Left forelimb (tissue), 1 donor: Measurements from ENCODE around the gene SOD2.
A peak's percentile ranks its signal among the peaks of the same experiment; 100 is the strongest.
"Not testable (repeated sequence)": the region's sequence is repeated elsewhere in the genome, so short reads cannot be mapped to it uniquely, and the experiment has no call there.

Experiments
- DNase-seq: peaks from one replicate; pipeline ENCODE4 v3.0.0-alpha.2; 2018; ENCODE audit warnings: low spot score

SOD2 gene

DNA sequence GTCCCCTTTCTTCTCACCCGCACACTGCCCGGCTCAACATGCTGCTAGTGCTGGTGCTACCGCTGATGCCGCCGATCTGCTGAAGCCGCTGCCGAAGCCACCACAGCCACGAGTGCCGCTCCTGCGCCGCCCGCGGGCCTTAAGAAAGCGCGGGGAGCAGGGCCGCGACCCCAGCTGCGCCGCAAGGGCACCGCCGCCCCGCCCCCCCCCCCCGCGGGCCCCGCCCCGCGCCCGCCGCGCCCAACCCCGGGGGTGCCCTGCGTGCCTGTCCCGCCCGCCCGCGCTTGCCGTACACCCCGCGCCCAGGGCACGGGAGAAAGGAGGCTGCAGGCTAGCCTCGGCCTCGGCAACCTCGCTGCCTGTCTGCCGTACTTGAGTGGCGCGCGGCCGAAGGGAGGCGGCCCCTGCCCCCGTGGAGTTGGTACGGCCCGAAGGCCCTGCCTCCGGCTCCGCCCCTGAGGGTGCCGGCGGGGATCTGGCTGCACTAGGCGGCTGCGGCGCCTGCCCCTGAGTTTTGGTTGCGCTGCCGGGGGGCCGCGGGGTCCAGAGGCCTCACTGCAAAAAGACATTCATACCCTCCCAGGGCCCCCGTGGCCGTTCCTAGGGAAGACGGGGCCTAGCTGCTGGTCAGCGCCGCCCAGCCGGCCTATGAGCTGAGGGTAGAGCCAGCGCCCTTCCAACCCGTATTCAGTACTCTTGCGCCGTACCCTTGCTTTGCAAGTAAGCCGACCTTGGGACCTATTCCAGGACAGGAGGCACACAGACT is at the start of gene SOD2:
SOD2 (minus strand) TSS at position 114 of the 766 bp plus-strand sequence; CDS start at position 40, 74 bp downstream.
- DNase-seq, result peak; percentile 92

- no peak for DNase-seq
Measured at GRCh38 chr6:159742165-159742564, 49.1 kb upstream of the SOD2 start.

- DNase-seq, result no peak
Measured at GRCh38 chr6:159739341-159739740, 46.3 kb upstream of the SOD2 start.

DNA sequence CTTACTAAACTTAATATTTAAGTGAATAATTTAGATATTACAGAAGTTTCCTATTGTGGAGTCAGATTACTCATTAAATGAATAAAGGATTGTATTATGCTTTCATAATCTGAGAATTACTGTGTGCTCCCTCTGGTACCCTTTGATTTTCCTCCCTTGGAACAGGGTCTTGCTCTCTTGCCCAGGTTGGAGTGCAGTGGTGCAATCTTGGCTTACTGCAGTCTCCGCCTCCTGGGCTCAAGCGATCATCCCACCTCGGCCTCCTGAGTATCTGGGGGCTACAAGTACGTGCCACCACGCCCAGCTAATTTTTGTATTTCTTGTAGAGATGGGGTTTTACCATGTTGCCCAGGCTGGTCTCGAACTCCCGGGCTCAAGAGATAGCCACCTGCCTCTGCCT is 43.9 kb upstream of the SOD2 start:
- no peak for DNase-seq

- not testable (repeated sequence) for DNase-seq
Measured at GRCh38 chr6:159733395-159733794, 40.4 kb upstream of the SOD2 start.

DNA sequence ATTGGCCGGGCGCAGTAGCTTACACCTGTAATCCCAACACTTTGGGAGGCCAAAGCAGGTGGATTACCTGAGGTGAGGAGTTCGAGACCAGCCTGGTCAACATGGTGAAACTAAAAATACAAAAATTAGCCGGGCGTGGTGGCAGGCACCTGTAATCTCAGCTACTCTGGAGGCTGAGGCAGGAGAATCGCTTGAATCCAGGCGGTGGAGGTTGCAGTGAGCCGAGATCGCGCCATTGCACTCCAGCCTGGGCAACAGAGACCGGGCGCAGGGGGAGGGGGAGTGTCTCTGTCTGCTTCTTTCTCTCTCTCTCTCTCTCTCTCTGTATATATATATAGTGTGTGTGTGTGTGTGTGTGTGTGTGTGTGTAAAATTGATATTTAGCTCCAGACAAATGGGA is 39.5 kb upstream of the SOD2 start:
- DNase-seq, result not testable (repeated sequence)

DNA sequence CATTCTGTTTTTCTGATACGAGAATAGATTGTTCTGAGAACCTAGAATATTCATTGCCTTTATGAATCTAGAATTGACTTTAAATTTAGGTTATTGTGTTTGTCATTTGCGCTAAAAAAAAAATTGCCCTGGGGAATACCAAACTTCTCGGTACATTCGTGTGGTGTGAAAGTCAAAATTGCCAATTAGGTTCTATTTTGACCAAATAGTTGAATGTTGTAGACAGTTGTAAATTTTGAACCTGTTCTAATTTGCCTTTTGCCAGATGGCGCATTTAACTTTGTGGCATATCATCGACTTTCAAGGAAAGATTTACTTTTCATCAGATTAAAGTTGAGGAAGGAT is 37.3 kb upstream of the SOD2 start:
- no peak for DNase-seq

- no peak for DNase-seq
Measured at GRCh38 chr6:159729598-159730331, 36.7 kb upstream of the SOD2 start.

GRCh38 chr6:159728531-159728964 is 35.5 kb upstream of the SOD2 start:
- no peak for DNase-seq

- no peak for DNase-seq
Measured at GRCh38 chr6:159727717-159728445, 34.8 kb upstream of the SOD2 start.

- DNase-seq, result peak; percentile 98
Measured at GRCh38 chr6:159726918-159727716, 34.1 kb upstream of the SOD2 start, which contains the start of gene WTAP. WTAP (plus strand) TSS chr6:159727506; CDS start chr6:159736266, 8,760 bp downstream.

GRCh38 chr6:159726255-159726917 is 33.3 kb upstream of the SOD2 start:
- no peak for DNase-seq

- not testable (repeated sequence) for DNase-seq
Measured at GRCh38 chr6:159725208-159725607, 32.2 kb upstream of the SOD2 start.

DNA sequence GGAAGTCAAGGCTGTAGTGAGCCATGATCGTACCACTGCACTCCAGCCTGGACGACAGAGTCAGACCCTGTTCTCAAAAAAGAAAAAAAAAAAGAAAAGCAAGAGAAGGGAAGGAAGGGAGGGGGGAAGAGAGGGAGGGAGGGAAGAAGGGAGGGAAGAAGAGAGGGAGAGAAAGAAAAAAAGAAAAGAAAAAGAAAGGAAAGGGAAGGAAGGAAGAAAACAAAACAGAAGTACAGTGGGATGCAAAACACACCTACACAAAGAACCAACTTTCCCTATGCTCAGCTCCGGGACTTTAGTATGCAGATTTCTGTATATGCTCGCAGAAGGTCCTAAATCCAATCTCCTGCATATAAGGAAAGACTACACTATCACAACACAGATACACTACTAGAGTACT is 31.7 kb upstream of the SOD2 start:
- DNase-seq, result no peak

- no peak for DNase-seq
Measured at GRCh38 chr6:159723259-159723658, 30.2 kb upstream of the SOD2 start.

DNA sequence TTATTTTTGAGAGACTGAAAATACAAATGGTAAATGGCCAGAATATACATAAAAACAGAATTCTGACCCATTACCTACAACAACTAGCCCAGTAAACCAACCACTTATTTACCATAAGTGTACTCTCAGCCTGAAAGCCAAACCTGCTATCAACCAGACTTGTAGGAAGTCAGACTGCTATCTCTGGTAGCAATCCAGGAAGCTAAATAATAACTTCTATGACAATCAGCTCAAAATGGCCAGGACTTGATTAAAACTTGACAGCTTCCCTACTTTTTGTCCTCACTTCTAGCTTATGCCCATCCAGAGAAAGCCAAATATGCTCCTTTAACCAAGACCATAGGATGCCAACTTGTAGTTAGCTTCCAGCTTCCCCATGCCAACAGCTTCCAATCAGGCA is 29.6 kb upstream of the SOD2 start:
- no peak for DNase-seq

DNA sequence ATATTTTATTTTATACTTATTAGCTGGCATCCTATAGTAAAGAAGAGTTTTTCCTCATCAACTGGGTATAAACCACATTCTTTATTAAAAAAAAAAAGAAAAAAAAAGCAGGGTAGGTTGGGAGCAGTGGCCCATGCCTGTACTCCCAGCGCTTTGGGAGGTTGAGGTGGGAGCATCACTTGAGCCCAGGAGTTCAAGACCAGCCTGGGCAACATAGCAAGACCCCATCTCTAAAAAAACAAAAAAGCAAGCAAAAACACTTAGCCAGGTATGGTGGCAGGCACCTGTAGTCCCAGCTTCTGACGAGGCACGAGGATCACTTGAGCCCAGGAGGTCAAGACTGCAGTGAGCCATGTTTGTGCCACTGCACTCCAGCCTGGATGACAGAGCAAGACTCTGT is 28.9 kb upstream of the SOD2 start:
- DNase-seq, result not testable (repeated sequence)

DNA sequence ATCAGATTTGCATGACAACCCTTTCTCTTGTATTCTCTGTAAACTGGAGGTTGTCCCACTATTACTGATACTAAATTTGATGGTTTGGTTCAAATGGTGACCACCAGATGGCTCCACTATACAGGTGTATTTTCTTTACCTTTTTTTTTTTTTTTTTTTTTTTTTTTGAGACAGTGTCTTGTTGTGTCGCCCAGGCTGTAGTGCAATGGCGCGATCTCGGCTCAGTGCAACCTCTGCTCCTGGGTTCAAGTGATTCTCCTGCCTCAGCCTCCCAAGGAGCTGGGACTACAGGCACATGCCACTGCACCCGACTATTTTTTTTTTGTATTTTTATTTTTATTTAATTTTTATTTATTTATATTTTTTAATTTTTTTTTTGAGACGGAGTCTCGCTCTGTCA is 27.7 kb upstream of the SOD2 start:
- no peak for DNase-seq

- DNase-seq, result no peak
Measured at GRCh38 chr6:159719287-159719686, 26.2 kb upstream of the SOD2 start.

DNA sequence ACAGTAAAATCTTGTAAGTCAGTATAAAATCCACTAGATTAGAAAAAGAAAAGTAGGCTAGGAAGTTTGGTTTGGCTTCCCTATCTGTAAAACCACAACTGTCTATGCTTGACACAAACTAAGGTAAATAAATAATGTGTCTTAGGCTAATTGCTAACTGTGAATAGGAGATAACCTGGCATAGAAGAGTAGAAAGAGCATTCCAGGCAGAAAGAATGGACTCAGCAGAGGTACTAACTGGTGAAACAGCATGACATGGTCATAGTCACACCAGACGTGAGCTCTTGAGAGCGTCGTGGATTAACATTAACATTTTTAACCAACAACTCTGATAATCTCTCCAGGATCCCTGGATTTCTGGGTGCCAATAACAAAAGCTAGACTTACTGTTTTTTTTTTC is 25.6 kb upstream of the SOD2 start:
- no peak for DNase-seq
